ENCODE results near the gene ARHGEF10L. TPM values are rescaled to one million over a fixed set of nuclear protein-coding genes. Genes with fewer than 3 reads are reported as not detected.

ARHGEF10L gene
- total RNA-seq, 5 donors from 2014 or later (not counting 1 experiment from before 2014, with no cell fraction given) = 0.12 to 0.30 (median 0.22) TPM; not detected in 2

DNA sequence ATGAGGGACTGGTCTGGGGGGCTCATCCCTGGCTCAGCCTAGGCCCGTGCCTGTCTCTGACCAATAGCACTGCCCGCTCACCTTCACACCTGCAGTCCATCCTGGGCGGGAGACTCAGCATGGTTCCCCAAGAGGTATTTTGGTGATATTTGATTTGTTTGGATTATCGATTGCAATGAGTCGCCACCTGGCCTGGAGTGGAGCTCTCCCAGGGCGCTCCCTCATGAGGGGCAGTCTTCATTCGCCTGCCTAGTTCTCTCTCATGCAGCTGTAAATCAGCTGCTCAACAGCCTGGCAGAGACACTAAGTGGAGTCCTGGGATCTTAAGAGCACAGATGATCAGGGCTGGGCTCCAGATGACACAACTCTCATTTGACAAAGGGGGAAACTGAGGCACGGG, 125.6 kb downstream of the ARHGEF10L start:
- Histone ChIP-seq H3K27ac (ENCODE audit: low read length) (no peak overlapping the region), H3K4me1 (ENCODE audit: control insufficient read depth in 1 of 2, extremely low read depth in 1 of 2, insufficient read depth in 2 of 2, low read length in 2 of 2) (no peaks in the 10 kb centered on the region), H3K9me3 (no peaks in the 10 kb centered on the region), H3K36me3 (ENCODE audit: control insufficient read depth in 2 of 2, extremely low read depth in 1 of 2, insufficient read depth in 1 of 2, low read length in 1 of 2) (no peaks in the 10 kb centered on the region), H3K4me3 (ENCODE audit: control insufficient read depth in 1 of 2, extremely low read depth in 1 of 2, low read length in 1 of 2) (no peak overlapping the region), H3K27me3 (replicated peaks in 1 of 2; ENCODE audit: control insufficient read depth in 2 of 2, extremely low read depth in 1 of 2, insufficient read depth in 2 of 2, low read length in 1 of 2) (peaks cover 0 to 7% of the 10 kb centered on the region in 2 experiments)
- DNase-seq (no peak), ATAC-seq (replicated peaks in 1 of 4) (no peak)
- 85% methylated on average over 8 of the region's 8 CpGs for WGBS (ENCODE audit: insufficient coverage)
- CTCF ChIA-PET = no interaction called here
- POLR2A ChIA-PET = no interaction called here
- Mint-ChIP-seq H3K4me1 (no peaks in the 10 kb centered on the region), H3K9me3 (no peaks in the 10 kb centered on the region), H3K27ac (no peak overlapping the region), H3K4me3 (no peak overlapping the region), H3K36me3 (no peaks in the 10 kb centered on the region), H3K27me3 (no peaks in the 10 kb centered on the region)

DNA sequence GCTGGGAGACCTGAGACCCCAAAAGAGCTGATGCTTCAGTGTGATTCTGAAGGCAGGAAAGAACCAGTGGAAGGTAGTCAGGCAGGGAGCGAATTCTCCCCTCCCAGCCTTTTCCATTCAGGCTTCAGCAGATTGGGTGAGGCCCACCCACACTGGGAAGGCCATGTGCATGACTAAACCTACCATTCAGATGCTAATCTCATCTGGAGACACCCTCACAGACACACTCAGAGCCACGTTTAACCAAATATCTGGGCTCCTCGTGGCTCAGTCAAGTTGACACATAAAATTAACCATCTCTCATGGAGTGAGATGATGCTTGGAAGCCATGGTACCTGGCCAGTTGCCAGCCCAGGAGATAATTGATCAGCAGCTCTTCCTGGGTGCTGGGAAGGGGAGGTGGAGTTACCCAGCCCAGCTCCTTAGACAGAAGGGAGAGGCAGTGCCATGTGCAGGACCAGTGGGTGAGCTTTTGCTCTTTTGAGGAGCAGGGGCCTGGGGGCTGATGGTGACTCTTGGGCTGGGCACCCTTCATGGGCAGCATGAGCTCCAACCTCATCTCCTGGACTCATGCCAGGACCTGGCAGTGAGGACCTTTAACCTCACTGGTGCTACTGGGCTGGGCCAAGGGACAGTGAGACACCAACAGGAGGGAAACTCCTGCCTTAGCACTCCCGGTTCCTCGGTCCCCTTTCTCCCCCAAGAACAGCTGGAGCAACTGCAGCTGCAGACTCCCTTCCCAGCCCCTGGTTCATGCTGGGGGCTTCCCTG, 126.6 kb downstream of the ARHGEF10L start:
- H3K9me3 ChIP-seq = no peaks in the 10 kb centered on the region
- no peak overlapping the region for H3K4me3 ChIP-seq (ENCODE audit: control insufficient read depth in 1 of 2, extremely low read depth in 1 of 2, low read length in 1 of 2)
- no peak for DNase-seq

GRCh38 chr1:17667641-17668040, 128.1 kb downstream of the ARHGEF10L start:
- POLR2A ChIA-PET = no interaction called here
- no peaks in the 10 kb centered on the region for H3K36me3 Mint-ChIP-seq
- DNase-seq (no peak), ATAC-seq (replicated peaks in 1 of 4) (no peak)
- no peaks in the 10 kb centered on the region for H3K27me3 Mint-ChIP-seq
- Histone ChIP-seq H3K36me3 (ENCODE audit: control insufficient read depth in 2 of 2, extremely low read depth in 1 of 2, insufficient read depth in 1 of 2, low read length in 1 of 2) (no peaks in the 10 kb centered on the region), H3K9me3 (no peaks in the 10 kb centered on the region), H3K4me3 (ENCODE audit: control insufficient read depth in 1 of 2, extremely low read depth in 1 of 2, low read length in 1 of 2) (no peak overlapping the region), H3K27ac (ENCODE audit: low read length) (no peak overlapping the region), H3K27me3 (replicated peaks in 1 of 2; ENCODE audit: control insufficient read depth in 2 of 2, extremely low read depth in 1 of 2, insufficient read depth in 2 of 2, low read length in 1 of 2) (peaks cover 0 to 9% of the 10 kb centered on the region in 2 experiments), H3K4me1 (ENCODE audit: control insufficient read depth in 1 of 2, extremely low read depth in 1 of 2, insufficient read depth in 2 of 2, low read length in 2 of 2) (no peaks in the 10 kb centered on the region)
- no peaks in the 10 kb centered on the region for H3K9me3 Mint-ChIP-seq
- H3K4me1 Mint-ChIP-seq = no peaks in the 10 kb centered on the region
- 83% methylated on average over 5 of the region's 9 CpGs for WGBS (ENCODE audit: insufficient coverage)
- no peak overlapping the region for H3K4me3 Mint-ChIP-seq
- H3K27ac Mint-ChIP-seq = no peak overlapping the region
- CTCF ChIA-PET = no interaction called here

More for the DNA sequence above, 126.6 kb downstream of the ARHGEF10L start:
- no peak overlapping the region for H3K4me3 Mint-ChIP-seq
- CTCF ChIA-PET = no interaction called here
- no peak overlapping the region for H3K27ac Mint-ChIP-seq
- H3K27ac ChIP-seq (ENCODE audit: low read length) = no peak overlapping the region
- POLR2A ChIA-PET = no interaction called here
- ATAC-seq (replicated peaks in 1 of 4) = no peak
- 60% methylated on average over 1 of the region's 5 CpGs for WGBS (ENCODE audit: insufficient coverage)
- peaks cover 0 to 8% of the 10 kb centered on the region in 2 experiments for H3K27me3 ChIP-seq (replicated peaks in 1 of 2; ENCODE audit: control insufficient read depth in 2 of 2, extremely low read depth in 1 of 2, insufficient read depth in 2 of 2, low read length in 1 of 2)
- H3K36me3 ChIP-seq (ENCODE audit: control insufficient read depth in 2 of 2, extremely low read depth in 1 of 2, insufficient read depth in 1 of 2, low read length in 1 of 2) = no peaks in the 10 kb centered on the region
- H3K4me1 Mint-ChIP-seq = no peaks in the 10 kb centered on the region
- H3K9me3 Mint-ChIP-seq = no peaks in the 10 kb centered on the region
- no peaks in the 10 kb centered on the region for H3K36me3 Mint-ChIP-seq
- H3K27me3 Mint-ChIP-seq = no peaks in the 10 kb centered on the region
- no peaks in the 10 kb centered on the region for H3K4me1 ChIP-seq (ENCODE audit: control insufficient read depth in 1 of 2, extremely low read depth in 1 of 2, insufficient read depth in 2 of 2, low read length in 2 of 2)

DNA sequence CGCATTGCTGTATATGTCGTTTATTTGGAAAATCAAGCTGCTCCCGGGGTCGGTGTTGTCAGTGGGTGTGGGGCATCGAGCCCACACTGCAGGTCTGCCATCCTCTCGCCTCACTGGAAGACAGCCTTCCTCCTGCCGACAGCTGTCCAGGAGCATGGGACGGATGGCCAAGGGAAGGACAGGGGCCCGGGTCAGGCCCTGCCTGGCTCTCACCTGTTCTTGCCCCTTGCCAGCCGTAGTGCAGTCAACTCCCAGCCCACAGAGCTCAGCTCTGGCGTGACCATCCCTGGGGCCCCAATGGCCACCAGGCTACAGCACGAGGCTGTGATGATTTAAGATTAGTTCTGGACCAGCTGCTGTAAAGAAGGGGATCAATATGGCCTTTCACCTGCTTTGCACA, 128.7 kb downstream of the ARHGEF10L start:
- no peaks in the 10 kb centered on the region for H3K9me3 ChIP-seq
- no peaks in the 10 kb centered on the region for H3K36me3 ChIP-seq (ENCODE audit: control insufficient read depth in 2 of 2, extremely low read depth in 1 of 2, insufficient read depth in 1 of 2, low read length in 1 of 2)
- H3K4me1 ChIP-seq (ENCODE audit: control insufficient read depth in 1 of 2, extremely low read depth in 1 of 2, insufficient read depth in 2 of 2, low read length in 2 of 2) = no peaks in the 10 kb centered on the region
- H3K4me3 ChIP-seq (ENCODE audit: control insufficient read depth in 1 of 2, extremely low read depth in 1 of 2, low read length in 1 of 2) = no peak overlapping the region
- H3K9me3 Mint-ChIP-seq = no peaks in the 10 kb centered on the region
- no peak overlapping the region for H3K27ac ChIP-seq (ENCODE audit: low read length)
- no peaks in the 10 kb centered on the region for H3K36me3 Mint-ChIP-seq
- POLR2A ChIA-PET = no interaction called here
- DNase-seq = no peak
- H3K4me3 Mint-ChIP-seq = no peak overlapping the region
- CTCF ChIA-PET = no interaction called here
- peaks cover 0 to 9% of the 10 kb centered on the region in 2 experiments for H3K27me3 ChIP-seq (replicated peaks in 1 of 2; ENCODE audit: control insufficient read depth in 2 of 2, extremely low read depth in 1 of 2, insufficient read depth in 2 of 2, low read length in 1 of 2)
- 86% methylated on average over 9 of the region's 12 CpGs for WGBS (ENCODE audit: insufficient coverage)
- H3K4me1 Mint-ChIP-seq = no peaks in the 10 kb centered on the region
- no peak for ATAC-seq (replicated peaks in 1 of 4)
- H3K27ac Mint-ChIP-seq = no peak overlapping the region
- no peaks in the 10 kb centered on the region for H3K27me3 Mint-ChIP-seq

DNA sequence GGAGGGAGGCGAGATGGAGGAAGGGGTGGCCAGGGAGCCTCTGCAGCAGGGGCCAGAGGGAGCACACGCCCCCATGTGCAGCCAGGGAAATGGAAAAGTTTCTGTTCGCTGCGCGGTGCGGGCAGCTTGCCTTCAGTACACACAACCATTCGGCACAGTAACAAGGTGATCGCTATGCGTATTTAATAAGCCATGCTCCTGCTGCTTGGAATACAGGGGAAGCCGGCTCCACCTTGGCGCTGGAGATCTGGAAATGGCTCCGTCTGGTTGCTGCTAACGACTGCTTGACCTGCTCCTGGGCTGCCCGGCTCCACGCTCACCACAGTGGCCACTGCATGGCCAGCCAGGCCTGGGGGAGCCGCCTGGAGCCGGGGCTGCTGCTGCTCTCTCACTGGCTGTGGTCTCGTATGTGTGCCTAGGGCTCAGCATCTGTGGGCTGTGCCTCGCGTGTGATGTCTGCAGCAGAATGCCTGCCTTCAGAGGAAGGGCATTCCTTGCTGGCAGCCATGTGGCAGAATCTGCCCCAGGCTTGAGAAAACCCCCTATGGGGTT, 129.2 kb downstream of the ARHGEF10L start:
- no peak for DNase-seq
- Mint-ChIP-seq H3K4me1 (no peaks in the 10 kb centered on the region), H3K9me3 (no peaks in the 10 kb centered on the region), H3K27ac (no peak overlapping the region), H3K27me3 (peaks cover 0 to 1% of the 10 kb centered on the region in 2 donors), H3K36me3 (no peaks in the 10 kb centered on the region), H3K4me3 (no peak overlapping the region)
- whole genome bisulfite sequencing (ENCODE audit: insufficient coverage) = 86% methylated on average over 19 of the region's 20 CpGs
- H3K9me3 ChIP-seq = no peaks in the 10 kb centered on the region
- ChIA-PET POLR2A (no interaction called here), CTCF (interaction anchor here in 1 of 2 donors (0.6 kb wide), 1 partner anchor 14 kb away, joined by 3 read pairs; no protein-coding TSS in a partner anchor)
- no peaks in the 10 kb centered on the region for H3K4me1 ChIP-seq (ENCODE audit: control insufficient read depth in 1 of 2, extremely low read depth in 1 of 2, insufficient read depth in 2 of 2, low read length in 2 of 2)
- H3K27ac ChIP-seq (ENCODE audit: low read length) = no peak overlapping the region
- no peak overlapping the region for H3K4me3 ChIP-seq (ENCODE audit: control insufficient read depth in 1 of 2, extremely low read depth in 1 of 2, low read length in 1 of 2)
- peaks cover 0 to 9% of the 10 kb centered on the region in 2 experiments for H3K27me3 ChIP-seq (replicated peaks in 1 of 2; ENCODE audit: control insufficient read depth in 2 of 2, extremely low read depth in 1 of 2, insufficient read depth in 2 of 2, low read length in 1 of 2)
- ATAC-seq (replicated peaks in 1 of 4) = no peak
- no peaks in the 10 kb centered on the region for H3K36me3 ChIP-seq (ENCODE audit: control insufficient read depth in 2 of 2, extremely low read depth in 1 of 2, insufficient read depth in 1 of 2, low read length in 1 of 2)

DNA sequence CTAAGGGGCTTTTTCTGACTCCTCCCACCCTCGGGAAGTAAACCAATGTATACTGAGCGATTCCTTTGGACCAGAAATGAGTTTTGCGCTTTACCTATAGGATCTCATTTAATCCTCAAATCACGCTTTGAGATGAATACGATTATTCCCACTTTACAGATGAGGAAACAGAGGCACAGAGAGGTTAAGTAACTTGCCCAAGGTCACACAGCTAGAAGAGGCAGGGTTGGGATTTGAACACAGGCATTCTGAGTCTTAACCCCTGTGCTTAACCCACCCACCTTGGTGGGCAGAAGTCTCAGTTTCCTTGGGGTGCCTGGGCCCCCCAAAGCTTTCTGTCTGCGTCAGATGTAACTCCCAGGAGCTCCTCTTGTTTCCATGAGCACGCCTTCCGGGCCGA, 129.8 kb downstream of the ARHGEF10L start:
- Mint-ChIP-seq H3K4me1 (no peaks in the 10 kb centered on the region), H3K36me3 (no peaks in the 10 kb centered on the region), H3K4me3 (no peak overlapping the region), H3K27me3 (peaks cover 0 to 1% of the 10 kb centered on the region in 2 donors), H3K9me3 (no peaks in the 10 kb centered on the region), H3K27ac (no peak overlapping the region)
- peaks cover 0 to 9% of the 10 kb centered on the region in 2 experiments for H3K27me3 ChIP-seq (replicated peaks in 1 of 2; ENCODE audit: control insufficient read depth in 2 of 2, extremely low read depth in 1 of 2, insufficient read depth in 2 of 2, low read length in 1 of 2)
- no peak overlapping the region for H3K27ac ChIP-seq (ENCODE audit: low read length)
- DNase-seq = no peak
- no peaks in the 10 kb centered on the region for H3K4me1 ChIP-seq (ENCODE audit: control insufficient read depth in 1 of 2, extremely low read depth in 1 of 2, insufficient read depth in 2 of 2, low read length in 2 of 2)
- ATAC-seq (replicated peaks in 1 of 4) = no peak
- POLR2A ChIA-PET = no interaction called here
- no peak overlapping the region for H3K4me3 ChIP-seq (ENCODE audit: control insufficient read depth in 1 of 2, extremely low read depth in 1 of 2, low read length in 1 of 2)
- no peaks in the 10 kb centered on the region for H3K9me3 ChIP-seq
- H3K36me3 ChIP-seq (ENCODE audit: control insufficient read depth in 2 of 2, extremely low read depth in 1 of 2, insufficient read depth in 1 of 2, low read length in 1 of 2) = no peaks in the 10 kb centered on the region
- CTCF ChIA-PET = interaction anchor here in 1 of 2 donors (0.6 kb wide), 1 partner anchor 13 kb away, joined by 3 read pairs; no protein-coding TSS in a partner anchor
- WGBS (ENCODE audit: insufficient coverage) = 93% methylated on average over 4 of the region's 9 CpGs
